Peyer's patch (tissue), 4 donors: ENCODE measurements around the gene FHOD3. TPM values are rescaled to one million over a fixed set of nuclear protein-coding genes. Genes with fewer than 3 reads are reported as not detected.

Source experiments
- DNase-seq, 3 donors: peaks; one replicate each; pipeline ENCODE4 v3.0.0-alpha.2; 2017 to 2019
- H3K27ac ChIP-seq, 4 donors: fragments of 200-600 bp; sonication (generic); one replicate each; pipeline ENCODE4 v1.5.1; 2016 to 2019
- H3K27me3 ChIP-seq, 2 donors: fragments of 200-600 bp; sonication (generic); one replicate each; pipeline ENCODE4 v1.5.1; 2019
- H3K36me3 ChIP-seq, 3 donors: fragments of 200-600 bp; sonication (generic); one replicate each; pipeline ENCODE4 v1.5.1; 2016 to 2019
- H3K4me1 ChIP-seq, 4 donors: fragments of 200-600 bp; sonication (generic); one replicate each; pipeline ENCODE4 v1.5.1; 2016 to 2019
- H3K4me3 ChIP-seq, 4 donors: fragments of 200-600 bp; sonication (generic); 1 replicate in 3 of 4; 2 replicates in 1 of 4; pipeline ENCODE4 v1.5.1; 2016 to 2019; ENCODE audit warnings: mild to moderate bottlenecking in 1 of 4
- H3K9me3 ChIP-seq, 4 donors: fragments of 200-600 bp; sonication (generic); one replicate each; pipeline ENCODE4 v1.5.1; 2016 to 2019; ENCODE audit warnings: mild to moderate bottlenecking in 1 of 4
- POLR2A ChIP-seq, 2 donors: fragments of 450-650 bp; IDR thresholded peaks; one replicate each; pipeline ENCODE4 v1.5.1; 2017; ENCODE audit warnings: antibody characterized with exemption in 2 of 2, mild to moderate bottlenecking in 2 of 2, moderate library complexity in 2 of 2
- total RNA-seq, 4 donors: library from RNA; depleted of rRNA; stranded (reverse); fragments of >200 nt; gene quantifications; one replicate each; pipeline ENCODE4 v1.1.0, GENCODE V29; 2016
- TF ChIP-seq, protein P1 (sequence below), 6 experiments: fragments of 450-650 bp in 4 of 6; fragments of 200-600 bp in 2 of 6; sonication (generic) in 1 of 6; IDR thresholded peaks; one replicate each; pipeline ENCODE4 v1.5.1; 2017 to 2019; ENCODE audit warnings: antibody characterized with exemption in 6 of 6, mild to moderate bottlenecking in 3 of 6, moderate library complexity in 1 of 6

The FHOD3 gene
- total RNA-seq, 4 donors from 2014 or later: 0.53 to 10.7 (median 4.6) TPM

DNA sequence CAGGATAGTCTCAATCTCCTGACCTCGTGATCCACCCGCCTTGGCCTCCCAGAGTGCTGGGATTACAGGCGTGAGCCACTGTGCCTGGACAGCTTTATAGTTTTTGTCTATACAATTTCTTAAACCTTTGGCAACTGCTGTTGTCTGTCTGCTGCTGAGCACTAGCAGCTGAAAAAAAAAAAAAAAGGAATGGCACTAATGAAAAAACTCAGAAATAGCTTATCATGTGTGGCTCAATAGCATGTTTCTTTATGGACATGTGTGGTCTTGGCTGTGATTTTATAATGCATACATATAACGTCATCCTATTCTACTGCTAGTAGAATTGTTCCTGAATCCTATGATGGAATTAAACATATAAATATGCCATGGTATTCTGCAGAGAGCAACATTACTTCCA lies 300.1 kb downstream of the FHOD3 start:
- Histone ChIP-seq H3K36me3 (no peaks in the 10 kb centered on the region), H3K27me3 (no peaks in the 10 kb centered on the region), H3K9me3 (no peaks in the 10 kb centered on the region), H3K27ac (no peak overlapping the region), H3K4me3 (no peak overlapping the region), H3K4me1 (peaks cover 0 to 8% (median 2%) of the 10 kb centered on the region in 4 donors)
- TF ChIP-seq POLR2A (IDR thresholded peaks at IDR 0.05): no peak
- TF ChIP-seq, protein P1, sequence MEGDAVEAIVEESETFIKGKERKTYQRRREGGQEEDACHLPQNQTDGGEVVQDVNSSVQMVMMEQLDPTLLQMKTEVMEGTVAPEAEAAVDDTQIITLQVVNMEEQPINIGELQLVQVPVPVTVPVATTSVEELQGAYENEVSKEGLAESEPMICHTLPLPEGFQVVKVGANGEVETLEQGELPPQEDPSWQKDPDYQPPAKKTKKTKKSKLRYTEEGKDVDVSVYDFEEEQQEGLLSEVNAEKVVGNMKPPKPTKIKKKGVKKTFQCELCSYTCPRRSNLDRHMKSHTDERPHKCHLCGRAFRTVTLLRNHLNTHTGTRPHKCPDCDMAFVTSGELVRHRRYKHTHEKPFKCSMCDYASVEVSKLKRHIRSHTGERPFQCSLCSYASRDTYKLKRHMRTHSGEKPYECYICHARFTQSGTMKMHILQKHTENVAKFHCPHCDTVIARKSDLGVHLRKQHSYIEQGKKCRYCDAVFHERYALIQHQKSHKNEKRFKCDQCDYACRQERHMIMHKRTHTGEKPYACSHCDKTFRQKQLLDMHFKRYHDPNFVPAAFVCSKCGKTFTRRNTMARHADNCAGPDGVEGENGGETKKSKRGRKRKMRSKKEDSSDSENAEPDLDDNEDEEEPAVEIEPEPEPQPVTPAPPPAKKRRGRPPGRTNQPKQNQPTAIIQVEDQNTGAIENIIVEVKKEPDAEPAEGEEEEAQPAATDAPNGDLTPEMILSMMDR (IDR thresholded peaks at IDR 0.05): no peak
- DNase-seq: no peak

DNA sequence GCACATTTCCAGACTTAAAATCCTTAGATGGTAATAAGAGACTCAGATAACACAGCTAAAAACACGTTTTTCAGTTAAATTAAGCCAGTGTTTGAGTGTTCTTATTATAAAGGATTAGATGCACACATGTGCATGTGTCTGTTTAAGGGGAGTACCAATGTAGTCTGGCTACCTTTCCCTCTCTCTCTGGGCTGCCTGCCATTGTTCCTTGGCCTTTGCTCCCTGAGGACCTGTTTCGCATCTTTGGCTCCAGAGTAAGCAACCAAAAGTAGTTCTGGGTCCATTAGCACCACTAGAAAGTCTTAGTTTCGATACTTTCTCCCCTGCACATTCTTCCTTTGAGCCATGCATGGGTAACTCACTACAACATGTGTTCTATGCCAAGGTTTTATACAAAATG lies 303.0 kb downstream of the FHOD3 start:
- H3K9me3 ChIP-seq: no peaks in the 10 kb centered on the region

GRCh38 chr18:36601316-36601715 lies 303.8 kb downstream of the FHOD3 start:
- Histone ChIP-seq H3K27ac (no peak overlapping the region), H3K27me3 (no peaks in the 10 kb centered on the region), H3K9me3 (no peaks in the 10 kb centered on the region), H3K4me1 (peaks cover 0 to 8% (median 2%) of the 10 kb centered on the region in 4 donors), H3K36me3 (no peaks in the 10 kb centered on the region), H3K4me3 (no peak overlapping the region)
- no peak for DNase-seq
- TF ChIP-seq, protein P1 (IDR thresholded peaks at IDR 0.05): no peak
- no peak for TF ChIP-seq POLR2A (IDR thresholded peaks at IDR 0.05)

More for the DNA sequence above, 303.0 kb downstream of the FHOD3 start:
- no peak overlapping the region for H3K4me3 ChIP-seq
- H3K27ac ChIP-seq: no peak overlapping the region
- no peak for DNase-seq
- H3K4me1 ChIP-seq: peaks cover 0 to 8% (median 2%) of the 10 kb centered on the region in 4 donors
- no peaks in the 10 kb centered on the region for H3K27me3 ChIP-seq
- TF ChIP-seq, protein P1 (IDR thresholded peaks at IDR 0.05): no peak
- no peak for TF ChIP-seq POLR2A (IDR thresholded peaks at IDR 0.05)
- no peaks in the 10 kb centered on the region for H3K36me3 ChIP-seq

DNA sequence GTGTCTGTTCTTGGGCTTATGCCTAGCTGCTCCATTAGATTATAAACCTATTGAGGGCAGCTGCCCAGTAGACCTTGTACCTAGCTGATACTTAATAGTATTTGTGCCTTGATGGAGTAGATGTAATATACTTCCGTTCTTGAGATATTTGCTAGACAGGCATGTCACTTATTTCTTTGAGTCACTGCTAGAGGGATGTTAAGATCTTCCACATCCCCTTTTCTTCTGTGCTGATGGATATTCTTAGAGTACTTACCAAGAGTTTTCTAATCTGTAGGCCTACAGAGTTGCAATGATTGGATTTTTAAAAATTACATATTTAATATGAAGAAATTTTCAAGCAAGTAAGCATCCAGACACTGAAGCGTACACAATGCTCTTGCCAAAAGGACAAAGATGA lies 304.6 kb downstream of the FHOD3 start:
- no peak for DNase-seq
- Histone ChIP-seq H3K9me3 (no peaks in the 10 kb centered on the region), H3K36me3 (no peaks in the 10 kb centered on the region), H3K4me3 (no peak overlapping the region), H3K4me1 (peaks cover 0 to 8% (median 2%) of the 10 kb centered on the region in 4 donors), H3K27ac (no peak overlapping the region), H3K27me3 (no peaks in the 10 kb centered on the region)
- no peak for TF ChIP-seq POLR2A (IDR thresholded peaks at IDR 0.05)
- TF ChIP-seq, protein P1 (IDR thresholded peaks at IDR 0.05): no peak

DNA sequence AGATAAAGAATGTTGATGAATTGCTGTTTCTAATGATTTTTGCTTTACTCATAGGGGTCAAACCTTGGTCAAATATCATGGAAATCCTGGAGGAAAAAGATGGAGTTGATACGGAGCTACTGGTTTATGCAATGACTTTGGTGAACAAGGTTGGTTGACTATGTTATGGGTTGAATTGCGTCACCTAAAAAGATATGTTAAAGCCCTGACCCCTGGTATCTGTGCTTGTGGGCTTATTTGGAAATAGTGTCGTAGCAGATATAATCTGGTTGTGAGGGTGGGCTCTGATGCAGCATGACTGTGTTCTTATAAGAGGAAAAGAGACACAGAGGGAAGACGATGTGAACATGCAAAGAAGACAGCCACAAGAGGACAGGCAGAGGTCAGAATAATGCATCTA lies 305.1 kb downstream of the FHOD3 start:
- TF ChIP-seq, protein P1 (IDR thresholded peaks at IDR 0.05): no peak
- TF ChIP-seq POLR2A (IDR thresholded peaks at IDR 0.05): no peak
- Histone ChIP-seq H3K27me3 (no peaks in the 10 kb centered on the region), H3K4me3 (no peak overlapping the region), H3K4me1 (peaks cover 0 to 8% (median 2%) of the 10 kb centered on the region in 4 donors), H3K36me3 (no peaks in the 10 kb centered on the region), H3K9me3 (no peaks in the 10 kb centered on the region), H3K27ac (no peak overlapping the region)
- no peak for DNase-seq

GRCh38 chr18:36608107-36608506 lies 310.6 kb downstream of the FHOD3 start:
- peak in 2 of 3 donors; percentile 77 to 89 for DNase-seq
- no peak overlapping the region for H3K4me3 ChIP-seq
- H3K9me3 ChIP-seq: no peaks in the 10 kb centered on the region
- H3K4me1 ChIP-seq: peaks cover 0 to 5% (median 0%) of the 10 kb centered on the region in 4 donors
- TF ChIP-seq, protein P1 (IDR thresholded peaks at IDR 0.05): no peak
- no peak for TF ChIP-seq POLR2A (IDR thresholded peaks at IDR 0.05)
- H3K27ac ChIP-seq: no peak overlapping the region
- H3K27me3 ChIP-seq: no peaks in the 10 kb centered on the region
- H3K36me3 ChIP-seq: no peaks in the 10 kb centered on the region
